ENCODE data around the gene ZACN.

ZACN gene

DNA sequence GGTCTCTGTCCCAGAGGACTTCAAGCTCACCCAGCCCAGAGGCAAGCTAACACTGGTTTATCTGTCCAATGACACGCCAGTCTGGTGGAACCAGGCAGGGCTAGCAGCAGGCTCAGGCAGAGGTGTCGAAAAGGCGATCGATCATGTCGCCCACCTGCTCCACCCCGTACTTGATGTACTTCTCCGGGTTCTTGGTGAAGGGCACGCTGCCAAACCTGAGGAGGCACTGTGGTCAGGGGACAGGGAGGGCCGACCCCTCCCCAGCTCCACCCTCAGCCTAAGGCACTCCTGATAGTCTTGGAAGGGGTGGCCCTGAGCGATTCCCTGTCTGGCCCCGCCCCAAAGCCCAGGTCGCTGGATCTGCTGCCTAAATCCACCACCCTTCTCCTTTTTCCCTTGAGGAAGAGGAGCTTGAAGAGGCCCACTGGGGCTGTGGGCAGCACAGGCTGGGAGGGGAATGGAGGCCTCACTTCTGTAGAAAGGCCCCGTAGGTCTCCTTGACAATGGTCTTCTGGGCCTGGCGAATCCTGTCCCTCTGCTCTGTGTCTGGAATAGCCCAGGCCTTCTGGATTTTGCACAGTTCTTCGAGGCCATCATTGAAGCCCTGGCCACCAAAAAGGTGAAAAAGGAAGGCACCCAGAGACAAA is 4.7 kb downstream of the ZACN start:
- DNase-seq = no peak

DNA sequence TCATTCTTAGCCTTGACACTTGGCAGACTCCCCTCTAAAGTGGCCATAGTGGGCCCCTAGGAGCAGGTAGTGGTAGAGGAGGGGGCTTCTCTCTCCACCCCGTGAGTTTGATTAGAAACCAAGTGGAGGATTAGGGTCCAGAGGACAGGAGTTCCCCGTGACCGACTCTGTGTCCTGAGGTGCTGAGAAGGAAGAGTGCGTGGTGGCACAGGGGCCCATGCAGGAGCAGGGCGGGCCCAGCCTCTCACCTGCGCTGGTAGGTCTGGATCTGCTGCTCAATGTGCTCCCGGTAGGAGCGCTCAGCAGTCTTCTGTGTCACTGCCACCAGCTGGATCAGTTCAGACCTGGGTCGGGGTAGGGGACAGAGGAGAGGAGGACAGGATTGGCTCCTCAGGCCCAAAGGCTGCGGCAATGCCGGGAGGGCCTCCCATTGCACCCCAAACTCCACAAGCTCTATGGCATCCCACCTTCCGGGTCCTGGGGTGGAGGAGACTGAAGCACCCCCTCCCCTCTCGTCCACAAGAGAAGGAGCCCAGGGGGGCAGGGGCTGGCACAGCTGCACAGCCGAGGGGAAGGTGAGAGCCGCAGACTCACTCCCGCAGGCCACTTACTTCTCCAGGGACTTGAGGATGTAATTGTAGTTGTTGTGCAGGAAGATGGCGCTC is 6.2 kb downstream of the ZACN start:
- no peak for DNase-seq

DNA sequence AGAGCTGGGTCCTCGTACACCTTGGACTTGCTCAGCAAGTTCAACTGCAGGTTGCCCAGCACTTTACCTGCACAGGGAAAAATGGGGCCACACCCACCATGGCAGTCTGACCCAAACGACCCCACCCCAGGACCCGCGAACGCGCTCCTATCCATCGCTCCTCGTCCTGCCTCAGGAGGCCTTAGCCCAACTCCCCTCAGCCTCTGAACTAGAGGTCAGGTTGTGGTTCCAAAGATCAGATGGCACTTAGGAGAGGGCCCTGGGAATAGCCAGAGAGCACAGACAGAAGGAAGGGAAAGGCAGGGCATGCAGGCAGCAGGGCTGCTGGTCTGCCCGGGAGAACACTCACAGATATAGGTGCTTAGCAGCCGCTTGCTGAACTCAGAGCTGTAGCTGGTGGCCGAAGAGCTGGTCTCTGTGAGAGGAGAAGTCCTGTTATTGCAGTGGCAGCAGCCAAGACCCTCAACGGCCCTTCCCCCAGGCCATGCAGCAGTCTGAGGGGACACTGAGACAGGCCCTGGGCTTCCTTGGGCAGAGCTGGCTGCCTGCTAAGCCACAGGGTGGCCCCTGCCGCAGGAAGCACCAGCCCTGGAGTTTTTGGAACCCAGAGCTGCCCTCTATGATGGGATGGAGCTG is 6.9 kb downstream of the ZACN start:
- no peak for DNase-seq

DNA sequence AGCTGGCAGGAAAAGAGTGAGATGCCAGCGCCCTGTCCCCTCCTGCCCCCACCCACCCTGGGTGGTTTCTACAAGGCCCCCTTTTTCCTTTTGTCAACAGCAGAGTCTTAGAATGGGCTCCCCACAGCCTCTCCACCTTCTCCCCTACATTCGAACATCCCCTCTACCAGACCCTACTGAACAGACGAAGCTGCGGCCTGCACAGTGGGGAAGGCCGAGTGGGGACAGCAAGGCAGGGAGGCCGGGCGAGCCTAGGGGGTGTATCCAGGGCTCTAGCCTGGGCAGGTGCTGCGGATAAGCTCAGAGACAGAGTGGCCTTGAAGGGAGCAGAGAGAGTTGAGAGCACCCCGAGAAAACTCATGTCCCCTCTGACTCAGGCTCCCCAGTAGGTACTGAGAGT is 7.4 kb downstream of the ZACN start:
- DNase-seq = no peak

DNA sequence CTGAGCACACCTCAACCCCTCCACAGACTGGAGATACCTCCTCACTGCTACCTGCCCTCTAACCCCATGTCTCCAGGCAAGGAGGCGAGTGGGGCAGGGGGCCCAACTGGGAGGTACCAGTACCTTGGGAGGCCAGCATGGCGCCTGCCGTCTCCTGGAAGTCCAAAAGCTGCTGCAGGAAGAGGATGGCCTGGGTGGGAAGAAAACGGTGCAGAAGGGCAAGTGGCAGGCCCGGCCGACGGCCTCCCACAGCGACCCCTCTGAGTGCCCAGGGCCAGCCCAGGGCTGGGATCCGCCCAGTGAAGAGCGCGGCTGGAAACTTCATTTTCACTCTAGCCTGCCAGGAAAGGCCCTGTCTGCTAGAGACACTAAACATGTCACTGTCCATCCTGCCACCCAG is 8.5 kb downstream of the ZACN start:
- no peak for DNase-seq

DNA sequence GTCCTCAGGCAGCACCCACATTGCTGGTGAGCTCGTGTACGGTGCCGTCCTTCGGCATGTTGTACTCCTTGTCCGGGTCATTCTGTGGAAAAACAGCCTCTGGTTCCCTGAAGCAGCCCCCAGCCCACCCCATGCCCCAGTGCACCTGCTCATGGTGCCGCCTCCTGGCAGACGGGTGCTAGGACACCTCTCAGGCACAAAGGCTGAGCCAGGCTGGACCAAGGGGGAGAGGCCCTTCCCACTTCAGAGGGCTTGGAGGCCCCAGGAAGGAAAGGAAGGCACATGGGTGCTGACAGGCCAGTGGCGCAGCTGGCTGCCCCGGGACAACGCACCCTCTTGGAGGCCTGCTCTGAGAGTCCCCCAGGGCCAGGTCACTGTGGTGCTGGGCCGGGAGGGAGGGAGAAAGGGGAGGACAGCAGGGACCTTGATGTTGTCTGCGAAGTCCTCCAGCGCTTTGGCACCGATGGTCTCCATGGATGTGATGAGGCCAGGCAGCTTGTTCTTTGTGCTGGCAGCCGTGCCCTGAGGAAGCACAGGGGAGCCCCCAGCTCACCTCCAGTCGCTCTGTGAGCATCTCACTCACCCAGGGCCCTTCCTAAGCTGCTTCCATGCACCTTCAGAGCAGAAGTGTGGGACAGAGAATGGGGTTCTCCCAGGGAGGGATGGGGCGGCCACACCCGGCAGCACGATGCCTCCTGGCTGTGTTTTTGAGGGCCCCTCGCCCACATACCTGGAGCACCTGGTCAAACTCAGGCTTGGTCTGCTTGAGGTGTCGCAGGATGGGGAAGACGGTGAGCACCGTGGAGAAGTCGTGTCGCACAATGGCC is 9.3 kb downstream of the ZACN start:
- DNase-seq = no peak

DNA sequence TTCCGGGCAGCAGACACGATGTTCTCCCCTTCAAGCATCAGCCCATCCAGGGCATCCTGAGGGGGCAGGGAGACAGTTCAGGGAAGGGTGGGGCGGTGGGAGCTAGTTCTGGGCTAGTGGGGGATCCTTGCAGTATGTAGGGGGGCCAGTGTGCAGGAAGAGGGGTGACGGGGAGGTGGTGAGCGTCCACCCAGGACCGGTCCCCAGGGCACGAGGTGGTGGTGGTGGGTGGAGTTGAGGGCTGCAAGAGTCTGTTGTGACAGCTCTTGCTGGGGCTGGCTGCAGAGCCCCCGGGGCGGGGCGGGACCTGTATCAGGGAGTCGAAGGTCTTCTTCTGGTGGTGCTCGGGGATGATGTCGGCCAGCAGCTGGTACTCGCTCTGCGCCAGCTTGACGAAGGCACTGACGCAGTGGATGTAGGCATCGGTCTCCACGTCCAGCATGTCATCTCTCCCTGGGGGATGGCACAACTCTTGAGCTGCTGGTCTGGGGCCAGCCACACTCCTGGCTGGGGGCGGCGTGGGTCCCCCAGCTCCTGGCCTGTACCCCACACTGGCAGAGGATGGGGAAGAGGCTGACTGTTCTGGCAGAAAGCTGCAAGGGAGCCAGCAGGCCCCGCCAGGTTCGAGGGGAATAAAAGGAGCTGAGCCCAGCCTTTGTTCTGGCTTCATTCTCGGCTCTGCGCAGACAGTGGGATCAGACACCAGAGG is 10.0 kb downstream of the ZACN start:
- no peak for DNase-seq

DNA sequence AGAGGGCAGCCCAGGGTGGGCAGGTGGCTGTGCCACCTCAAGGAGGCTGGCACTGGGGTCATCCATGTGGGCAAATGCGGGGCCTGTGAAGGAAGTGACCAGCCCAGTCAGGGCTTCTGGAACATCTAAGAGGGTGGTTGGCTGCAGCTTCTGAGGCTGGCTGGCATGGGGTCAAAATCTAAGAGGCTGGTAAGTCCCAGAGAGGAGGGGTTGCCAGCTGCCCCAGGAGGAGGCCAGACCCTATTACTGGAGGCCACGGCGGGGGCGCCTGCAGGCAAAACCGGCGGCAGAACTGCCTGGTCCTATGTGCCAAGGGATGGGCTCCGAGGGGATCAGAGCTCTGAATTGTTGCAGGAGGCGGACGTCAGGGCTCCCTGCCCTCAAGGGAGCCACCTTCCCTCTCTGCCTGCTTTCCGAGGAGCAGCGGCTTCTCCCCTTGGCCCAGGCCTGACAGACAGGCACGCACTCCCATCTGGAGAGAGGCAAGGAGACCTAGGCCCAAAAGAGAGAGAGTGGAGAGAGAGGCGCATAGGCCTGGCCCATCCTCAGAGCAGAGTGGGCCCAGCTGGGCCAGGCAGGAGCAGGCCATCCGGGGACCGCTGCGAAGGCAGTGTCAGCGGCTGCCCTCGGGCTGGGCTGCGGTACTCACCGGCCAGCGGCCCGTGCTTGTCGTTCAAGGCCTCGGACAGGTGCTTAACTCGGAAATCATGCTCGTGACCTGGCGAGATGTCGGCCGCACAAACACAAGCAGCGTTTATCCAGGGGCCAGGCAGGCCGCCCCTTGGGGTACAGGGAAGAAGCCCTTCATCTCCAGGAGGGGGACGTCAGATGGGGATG is 10.9 kb downstream of the ZACN start:
- DNase-seq = no peak

DNA sequence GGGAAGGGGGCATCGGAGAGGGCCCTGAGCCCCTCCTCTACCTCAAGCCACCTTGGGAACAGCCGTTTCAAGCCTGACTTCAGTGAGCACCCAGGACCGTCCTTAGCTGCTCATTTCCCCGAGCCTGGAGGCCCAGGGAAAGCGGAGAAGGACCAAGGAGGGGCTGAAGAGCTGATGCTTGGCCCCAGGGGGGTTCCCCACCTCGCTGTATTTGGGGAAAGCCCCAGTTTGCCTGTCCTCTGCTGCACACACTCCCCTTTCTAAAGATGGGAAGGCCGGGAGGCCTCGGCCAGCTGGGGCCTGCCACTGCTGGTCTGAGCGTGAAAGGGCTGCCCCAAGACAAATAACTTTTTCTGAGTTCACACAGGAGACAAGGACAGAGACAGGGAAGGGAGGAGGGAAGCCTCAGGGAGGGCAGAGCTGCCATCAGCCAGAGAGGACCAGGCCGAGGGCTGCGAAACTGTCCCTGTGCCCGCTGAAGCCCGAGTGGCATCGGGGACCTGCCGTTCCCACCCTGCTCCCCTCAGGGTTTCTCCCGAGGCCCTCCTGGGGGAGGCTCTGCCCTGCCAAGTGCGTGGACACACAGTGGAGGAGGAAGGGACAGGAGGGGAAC is 11.6 kb downstream of the ZACN start:
- DNase-seq = no peak

DNA sequence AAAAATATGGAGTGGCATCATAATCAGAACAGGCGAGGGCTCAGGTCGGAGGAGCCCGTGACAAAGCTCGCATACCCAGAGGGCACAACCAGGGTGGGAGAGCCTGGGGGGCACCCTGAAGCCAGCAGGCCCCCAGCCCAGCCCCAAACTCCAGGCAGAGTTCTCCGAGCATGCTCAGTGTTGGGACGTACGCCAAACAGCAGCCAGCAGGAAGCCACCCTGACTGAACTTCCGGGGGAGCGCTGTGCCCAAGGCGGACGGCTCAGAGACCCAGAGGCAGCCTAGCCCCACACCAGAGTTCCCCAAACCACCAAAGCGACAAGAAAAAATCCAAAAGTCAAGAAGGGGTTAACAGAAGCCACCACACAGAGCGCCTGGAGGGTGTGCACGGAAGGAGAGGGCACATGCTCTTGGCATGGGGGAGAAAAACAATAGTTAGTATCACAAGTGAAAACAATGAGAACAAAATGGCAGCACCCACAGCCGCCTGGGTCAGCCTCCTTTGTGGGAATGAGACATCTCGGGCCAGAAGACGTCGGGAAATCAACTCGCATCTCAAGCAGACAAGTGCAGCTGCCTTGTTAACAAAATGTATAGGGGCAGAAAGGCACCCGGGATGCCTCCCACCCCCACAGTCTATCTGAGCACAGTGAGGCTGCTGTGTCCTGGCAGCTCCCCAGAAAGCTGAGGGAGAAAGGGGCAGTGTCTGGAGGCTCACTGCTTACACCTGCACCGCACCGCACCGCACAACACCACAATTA is 12.7 kb downstream of the ZACN start:
- DNase-seq = peak; percentile 77 to 81

DNA sequence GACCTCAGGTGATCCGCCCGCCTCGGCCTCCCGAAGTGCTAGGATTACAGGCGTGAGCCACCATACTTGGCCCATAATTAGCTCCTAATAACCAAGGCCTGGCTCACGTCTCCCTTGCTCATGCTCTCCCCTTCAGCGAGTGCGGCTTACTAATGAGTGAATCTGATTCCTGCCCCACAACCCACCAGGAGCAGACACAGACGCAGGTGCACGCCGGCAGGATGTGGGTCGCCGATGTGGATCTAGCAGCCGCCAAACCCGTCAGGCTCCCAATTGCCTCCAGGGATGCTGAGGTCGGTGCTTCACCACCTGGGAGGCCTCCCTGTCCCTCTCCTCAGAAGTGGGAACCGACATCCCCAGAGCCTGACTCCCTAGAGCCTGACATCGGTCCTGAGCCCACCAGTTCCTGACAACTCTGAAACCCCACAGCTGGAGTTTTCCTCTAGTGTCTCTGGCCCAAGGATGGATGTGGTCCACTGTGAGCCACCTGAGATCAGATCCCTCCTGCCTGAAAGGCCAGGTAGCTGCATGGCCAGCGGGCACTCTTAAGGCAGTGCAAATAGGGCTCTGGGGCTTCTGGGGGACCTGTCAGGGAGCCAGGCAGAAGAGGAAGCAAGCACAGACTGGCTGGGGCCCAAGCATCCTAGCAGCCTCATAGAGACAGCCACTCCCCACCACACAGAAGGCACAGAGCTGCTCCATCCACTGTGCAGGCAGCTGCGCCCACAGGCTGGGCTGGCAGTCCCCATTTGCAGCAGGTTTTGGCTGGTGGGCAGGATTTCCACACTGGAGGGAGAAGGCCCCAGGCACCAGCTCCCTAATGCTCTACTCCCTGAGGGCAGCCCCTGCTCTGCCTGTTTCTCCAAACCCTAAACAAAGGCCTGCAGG is 13.8 kb downstream of the ZACN start:
- peak; percentile 82 to 90 for DNase-seq

DNA sequence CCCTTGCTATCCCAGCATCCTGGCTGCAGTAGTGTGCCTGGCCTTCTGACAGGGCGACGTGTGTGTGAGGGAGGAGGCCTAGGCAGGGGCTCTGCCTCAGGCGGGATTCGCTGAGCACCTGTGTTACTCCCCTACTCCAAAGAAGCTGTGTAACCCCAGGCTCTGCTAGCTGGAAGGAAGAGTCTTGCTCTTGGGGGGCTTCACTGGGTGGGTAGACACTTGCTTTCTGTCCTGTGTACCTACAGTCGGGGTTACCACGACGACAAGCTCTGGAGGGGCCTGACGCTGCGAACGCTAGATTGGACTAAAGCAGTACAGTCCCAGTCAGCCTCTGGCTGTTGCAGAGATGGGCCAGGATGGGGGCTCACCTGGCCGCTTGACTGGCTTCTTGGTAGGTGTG is 15.1 kb downstream of the ZACN start:
- no peak for DNase-seq

DNA sequence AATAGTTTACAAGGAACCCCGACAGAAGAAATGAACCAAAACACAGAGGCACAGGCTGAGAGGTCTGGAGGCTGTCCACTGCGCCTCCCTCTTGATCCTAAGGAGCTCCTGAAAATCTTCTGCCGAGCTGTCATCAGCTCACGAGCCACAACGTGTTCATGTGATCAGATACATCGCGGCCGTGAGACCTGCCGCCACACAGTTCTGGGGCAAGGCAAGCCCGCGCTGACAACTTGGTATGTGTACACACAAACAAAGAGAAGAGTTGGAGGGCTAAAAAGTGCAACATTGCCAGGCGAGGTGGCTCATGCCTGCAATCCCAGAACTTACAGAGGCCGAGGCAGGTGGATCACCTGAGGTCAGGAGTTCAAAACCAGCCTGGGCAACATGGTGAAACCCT is 17.0 kb downstream of the ZACN start:
- no peak for DNase-seq

DNA sequence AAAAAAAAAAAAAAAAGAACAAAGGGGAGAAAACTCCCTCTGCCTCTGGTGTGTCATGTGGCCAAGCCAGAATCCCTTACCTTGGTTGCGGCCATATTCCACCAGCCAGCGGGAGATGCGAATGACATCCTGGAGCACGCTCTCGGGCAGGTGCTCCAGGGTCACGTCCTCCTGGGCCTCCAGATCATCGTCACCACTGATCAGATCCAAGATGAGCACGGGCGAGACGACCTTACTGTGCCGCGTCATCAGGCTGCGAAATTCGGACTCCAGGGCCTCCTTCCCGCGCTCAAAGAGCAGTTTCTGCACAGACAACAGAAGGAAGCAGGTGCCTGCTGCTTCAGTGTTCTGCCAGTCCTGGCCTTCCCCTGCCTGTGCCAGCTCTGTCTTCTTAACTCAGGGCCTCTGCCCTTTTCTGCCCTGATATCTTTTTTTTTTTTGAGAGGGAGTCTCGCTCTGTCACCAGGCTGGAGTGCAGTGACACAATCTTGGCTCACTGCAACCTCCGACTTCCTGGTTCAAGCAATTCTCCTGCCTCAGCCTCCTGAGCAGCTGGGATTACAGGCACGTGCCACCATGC is 18.8 kb downstream of the ZACN start:
- DNase-seq = no peak

DNA sequence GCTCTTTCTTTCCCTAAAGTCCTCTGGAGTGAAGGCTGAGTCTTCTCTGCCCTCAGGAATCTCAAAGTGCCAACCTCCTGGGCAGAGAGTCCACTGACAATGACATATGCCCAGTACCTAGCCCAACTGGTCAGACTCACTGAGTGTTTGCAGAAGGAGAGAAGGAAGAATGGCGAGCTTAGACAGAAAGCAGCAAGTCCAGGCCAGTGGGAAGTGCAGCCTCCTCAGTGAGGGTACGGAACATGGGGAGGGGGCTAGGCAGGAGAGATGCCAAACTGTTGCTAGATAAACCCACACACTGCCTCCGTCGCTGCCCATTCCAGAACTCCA is 23.9 kb downstream of the ZACN start:
- DNase-seq = no peak

DNA sequence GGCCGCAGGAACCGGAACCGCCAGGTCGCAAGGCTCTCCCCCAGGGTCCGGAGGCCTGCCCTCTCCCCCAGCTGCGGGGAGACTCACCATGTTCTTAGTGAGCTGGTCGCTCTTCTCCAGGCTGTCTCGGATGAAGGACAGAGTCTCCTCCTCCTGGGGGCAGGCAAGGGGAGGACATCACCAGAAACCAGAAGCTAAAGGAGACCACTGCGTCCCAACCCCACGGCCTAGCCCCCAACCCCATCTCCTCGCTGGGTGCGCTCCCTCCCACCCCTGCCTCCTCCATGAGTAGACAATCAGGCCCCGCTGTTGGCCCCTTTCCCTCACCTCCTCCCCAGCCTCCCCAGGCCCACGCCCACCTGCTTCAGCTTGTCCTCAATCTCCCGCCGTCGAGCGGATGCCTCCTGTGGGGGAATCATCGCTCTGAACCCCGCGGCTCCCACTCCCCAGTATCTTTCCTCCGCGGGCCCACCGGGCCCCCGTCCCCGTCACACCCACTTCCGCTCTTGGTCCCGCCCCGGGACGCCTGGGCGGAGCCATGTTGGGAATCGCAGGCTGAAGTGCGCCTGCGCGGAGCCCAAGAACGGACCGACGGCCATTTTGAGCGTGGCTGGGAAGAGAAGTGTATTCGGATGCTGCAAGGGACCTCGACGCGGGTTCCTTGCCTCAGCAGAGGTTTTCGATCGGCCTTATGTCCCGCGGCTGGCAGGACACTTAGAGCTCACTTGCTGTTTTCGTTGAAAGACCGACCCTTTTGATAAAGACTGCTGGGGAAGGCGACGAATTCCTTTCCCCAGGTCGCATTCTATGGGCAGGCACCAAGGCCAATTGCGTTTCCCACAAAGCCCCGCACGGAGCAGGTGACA is 24.5 kb downstream of the ZACN start, which contains the start of gene EXOC7:
TSS of gene EXOC7 (minus strand) at position 514 of the 866 bp plus-strand sequence. CDS start at position 419, 95 bp downstream.
- DNase-seq = peak; percentile 95 to 98

DNA sequence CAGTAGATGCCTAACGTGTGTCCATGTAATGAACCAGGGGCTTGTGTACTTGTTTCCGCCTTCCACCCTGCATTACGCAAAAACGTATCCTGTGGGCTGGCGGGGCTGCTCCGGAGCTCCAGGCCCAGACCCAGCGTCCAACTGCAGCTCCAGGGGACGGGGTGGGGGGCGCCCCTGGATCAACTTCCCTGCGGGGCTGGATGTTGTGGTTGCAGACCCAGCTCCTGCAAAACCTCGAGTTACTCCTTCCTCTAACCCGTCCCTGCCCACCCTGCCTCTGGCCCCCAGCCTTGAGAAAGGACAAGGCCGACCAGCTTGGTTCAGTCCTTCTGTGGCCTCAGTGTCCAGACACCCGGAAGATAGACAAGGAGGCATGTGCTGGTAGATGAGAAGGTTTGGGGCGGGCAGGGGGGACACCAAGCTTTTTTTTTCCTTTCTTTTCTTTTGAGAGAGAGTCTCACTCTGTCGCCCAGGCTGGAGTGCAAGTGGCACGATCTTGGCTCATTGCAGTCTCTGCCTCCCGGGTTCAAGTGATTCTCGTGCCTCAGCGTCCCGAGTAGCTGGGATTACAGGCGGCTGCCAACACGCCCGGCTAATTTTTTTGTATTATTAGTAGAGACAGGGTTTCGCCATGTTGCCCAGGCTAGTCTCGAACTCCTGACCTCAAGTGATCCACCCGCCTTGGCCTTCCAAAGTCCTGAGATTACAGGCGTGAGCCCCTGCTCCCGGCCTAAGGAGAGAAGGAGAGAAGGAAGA is 25.3 kb downstream of the ZACN start:
- peak in 1 of 2 experiments; percentile 47 for DNase-seq

DNA sequence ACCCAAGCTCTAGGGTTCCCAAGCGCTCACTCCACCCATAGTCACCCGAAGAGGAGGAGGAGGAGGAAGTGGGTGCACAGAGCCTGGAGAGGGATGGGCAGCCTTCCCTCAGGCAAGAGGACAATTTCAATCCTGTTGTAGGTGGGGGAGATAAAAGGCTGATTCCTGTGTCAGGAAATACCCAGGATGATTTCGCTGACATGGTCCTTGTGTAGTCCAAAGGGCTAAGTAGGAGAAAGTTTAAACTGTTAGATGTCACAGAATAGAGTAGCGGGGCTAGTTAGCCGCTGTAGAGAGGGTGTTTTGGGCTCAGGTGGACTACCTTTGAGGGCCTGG is 25.9 kb downstream of the ZACN start:
- DNase-seq = no peak
